GM10266 (cell line): ENCODE results near the gene SRXN1.

ENCODE experiments used
- DNase-seq: peaks from one replicate; pipeline ENCODE4 v3.0.0; 2012; ENCODE audit errors: extremely low spot score
- TF ChIP-seq, protein P1 (sequence below): IDR thresholded peaks from 2 replicates; pipeline ENCODE4 v1.5.1; 2012; ENCODE audit warnings: mild to moderate bottlenecking, low read depth; ENCODE audit not compliant: control insufficient read depth, insufficient read depth; ENCODE audit errors: missing control alignments

SRXN1 gene

GRCh38 chr20:640674-641515 is 12.1 kb downstream of the SRXN1 start:
- DNase-seq: no peak
- TF ChIP-seq, protein P1, sequence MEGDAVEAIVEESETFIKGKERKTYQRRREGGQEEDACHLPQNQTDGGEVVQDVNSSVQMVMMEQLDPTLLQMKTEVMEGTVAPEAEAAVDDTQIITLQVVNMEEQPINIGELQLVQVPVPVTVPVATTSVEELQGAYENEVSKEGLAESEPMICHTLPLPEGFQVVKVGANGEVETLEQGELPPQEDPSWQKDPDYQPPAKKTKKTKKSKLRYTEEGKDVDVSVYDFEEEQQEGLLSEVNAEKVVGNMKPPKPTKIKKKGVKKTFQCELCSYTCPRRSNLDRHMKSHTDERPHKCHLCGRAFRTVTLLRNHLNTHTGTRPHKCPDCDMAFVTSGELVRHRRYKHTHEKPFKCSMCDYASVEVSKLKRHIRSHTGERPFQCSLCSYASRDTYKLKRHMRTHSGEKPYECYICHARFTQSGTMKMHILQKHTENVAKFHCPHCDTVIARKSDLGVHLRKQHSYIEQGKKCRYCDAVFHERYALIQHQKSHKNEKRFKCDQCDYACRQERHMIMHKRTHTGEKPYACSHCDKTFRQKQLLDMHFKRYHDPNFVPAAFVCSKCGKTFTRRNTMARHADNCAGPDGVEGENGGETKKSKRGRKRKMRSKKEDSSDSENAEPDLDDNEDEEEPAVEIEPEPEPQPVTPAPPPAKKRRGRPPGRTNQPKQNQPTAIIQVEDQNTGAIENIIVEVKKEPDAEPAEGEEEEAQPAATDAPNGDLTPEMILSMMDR: no peak

DNA sequence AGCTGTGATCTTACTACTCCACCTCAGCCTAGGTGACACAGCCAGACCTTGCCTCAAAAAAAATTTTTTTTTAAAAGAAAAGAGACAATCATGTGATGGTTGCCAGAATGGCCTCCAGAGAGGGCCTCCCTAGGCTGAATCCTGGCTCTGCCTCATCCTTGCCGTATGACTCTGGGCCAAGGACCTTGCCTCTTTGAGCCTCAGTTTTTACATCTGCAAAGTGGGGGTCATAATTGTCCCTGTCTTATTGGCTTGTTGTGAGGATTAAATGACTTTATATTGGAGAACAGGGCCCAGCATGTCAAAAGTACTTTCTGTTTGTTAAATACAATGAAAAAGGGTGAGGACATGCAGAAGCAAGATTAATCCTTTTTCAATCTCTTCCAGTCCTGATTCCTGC is 14.4 kb downstream of the SRXN1 start:
- TF ChIP-seq, protein P1: no peak
- DNase-seq: no peak

DNA sequence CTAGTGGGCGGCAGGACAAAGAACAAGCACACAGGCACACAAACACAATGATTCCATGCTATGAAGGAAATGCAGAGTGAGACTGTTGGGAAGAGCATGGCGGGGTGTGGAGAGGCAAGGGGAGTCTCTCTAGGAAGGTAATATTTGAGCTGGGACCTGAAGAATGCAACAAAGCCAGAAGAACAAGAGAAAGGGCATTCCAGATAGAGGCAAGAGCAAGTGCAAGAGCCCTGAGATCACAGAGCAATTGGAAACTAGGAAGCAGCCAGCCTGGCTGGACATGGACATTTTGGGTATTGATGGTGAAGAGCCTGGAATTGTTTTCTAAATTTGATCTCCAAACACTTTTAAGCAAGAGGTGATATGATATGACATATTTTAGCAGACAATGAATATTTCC is 15.4 kb downstream of the SRXN1 start:
- no peak for DNase-seq

DNA sequence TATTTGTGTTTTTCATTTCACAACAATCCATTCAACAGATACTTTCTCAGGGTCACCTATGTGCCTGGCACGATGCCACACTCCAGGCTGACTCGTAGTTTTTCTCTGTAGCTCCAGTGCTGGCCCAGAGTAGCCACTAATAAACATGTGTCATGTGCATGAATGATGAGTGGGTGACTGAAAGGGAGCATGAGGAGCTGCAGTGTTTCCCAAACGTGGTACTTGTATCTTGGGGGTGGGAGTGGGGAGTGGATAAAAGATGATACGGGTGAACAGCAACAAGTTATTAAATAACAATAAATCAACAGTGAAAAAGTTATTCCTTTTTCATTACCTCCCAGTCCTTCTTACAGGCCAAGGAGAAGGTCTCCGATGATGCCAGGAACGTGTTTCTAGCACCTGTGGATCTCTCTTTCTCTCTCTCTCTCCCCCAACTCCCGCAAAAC is 17.1 kb downstream of the SRXN1 start:
- TF ChIP-seq, protein P1: no peak
- no peak for DNase-seq

More for the DNA sequence above, 15.4 kb downstream of the SRXN1 start:
- TF ChIP-seq, protein P1: no peak

- TF ChIP-seq, protein P1: no peak
- no peak for DNase-seq
Measured at GRCh38 chr20:635028-635892, 17.7 kb downstream of the SRXN1 start.

DNA sequence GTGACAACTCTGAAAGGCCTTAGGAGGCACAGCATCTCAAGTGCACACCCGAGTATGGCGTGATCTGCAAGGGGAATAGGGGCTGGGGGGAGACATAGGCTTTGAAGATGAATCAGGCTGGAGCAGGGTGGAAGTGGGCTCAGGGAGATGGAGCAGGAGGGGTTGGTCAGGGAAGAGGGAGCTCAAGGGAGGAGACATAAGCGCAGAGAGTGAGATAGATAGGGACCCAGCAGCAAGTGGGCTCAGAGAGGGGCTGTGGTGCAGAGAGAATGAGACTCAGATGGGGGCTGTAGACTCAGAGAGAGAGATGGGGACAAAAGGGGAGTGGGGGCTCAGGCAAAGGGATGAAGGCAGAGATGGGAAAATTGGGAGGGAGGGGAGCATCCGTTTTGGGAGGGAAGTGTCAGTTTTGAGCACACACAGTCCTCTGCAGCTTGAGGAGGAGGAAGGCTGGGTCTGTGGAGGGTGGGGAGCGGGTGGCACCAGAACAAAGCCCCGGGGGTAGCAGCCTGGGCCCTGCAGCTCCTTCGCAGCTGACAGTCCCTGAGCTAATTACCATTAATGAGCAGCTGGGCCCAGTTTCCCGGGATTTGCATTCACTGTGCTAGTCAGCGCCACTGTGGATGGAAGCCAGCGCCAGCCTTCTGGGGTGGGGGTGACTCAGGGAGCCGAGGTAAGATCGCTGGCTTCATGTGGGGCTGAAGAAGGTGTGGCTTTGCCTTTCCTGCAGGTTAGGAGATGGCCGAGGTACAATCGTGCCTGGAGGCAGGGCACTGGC is 18.7 kb downstream of the SRXN1 start:
- TF ChIP-seq, protein P1: no peak
- no peak for DNase-seq
